Trophoblast cell (in vitro differentiated cells and primary cell): ENCODE data around the gene RAP2B.
"Not testable (repeated sequence)": the region's sequence is repeated elsewhere in the genome, so short reads cannot be mapped to it uniquely, and the experiment has no call there.

Experiments
- DNase-seq, 2 donors: peaks; one replicate each; pipeline ENCODE4 v3.0.0-alpha.2; 2016
- H2AFZ ChIP-seq: 2 replicates; pipeline ENCODE4 v1.6.1; 2013; ENCODE audit warnings: low read length, moderate library complexity, mild to moderate bottlenecking; ENCODE audit not compliant: insufficient read depth, poor library complexity
- H2AK5ac ChIP-seq: 2 replicates; pipeline ENCODE4 v1.6.1; 2013; ENCODE audit warnings: mild to moderate bottlenecking, low read length
- H2BK120ac ChIP-seq: 2 replicates; pipeline ENCODE4 v1.6.1; 2013; ENCODE audit warnings: low read length, mild to moderate bottlenecking, moderate library complexity; ENCODE audit not compliant: insufficient read depth, poor library complexity
- H2BK12ac ChIP-seq: 2 replicates; pipeline ENCODE4 v1.6.1; 2013; ENCODE audit warnings: mild to moderate bottlenecking, low read length, moderate library complexity
- H2BK5ac ChIP-seq: 2 replicates; pipeline ENCODE4 v1.6.1; 2013; ENCODE audit warnings: low read length, low read depth, moderate library complexity, mild to moderate bottlenecking; ENCODE audit not compliant: poor library complexity
- H3K14ac ChIP-seq: 2 replicates; pipeline ENCODE4 v1.6.1; 2013; ENCODE audit warnings: mild to moderate bottlenecking, low read length
- H3K18ac ChIP-seq: 2 replicates; pipeline ENCODE4 v1.6.1; 2013; ENCODE audit warnings: mild to moderate bottlenecking, low read length
- H3K23ac ChIP-seq: 2 replicates; pipeline ENCODE4 v1.6.1; 2013; ENCODE audit warnings: low read length
- H3K27ac ChIP-seq: 2 replicates; pipeline ENCODE4 v1.5.1; 2013; ENCODE audit warnings: low read depth, mild to moderate bottlenecking, inconsistent platforms, low read length, moderate library complexity
- H3K27me3 ChIP-seq: 2 replicates; pipeline ENCODE4 v1.6.1; 2013; ENCODE audit warnings: inconsistent platforms, mild to moderate bottlenecking, low read length, moderate library complexity; ENCODE audit not compliant: insufficient read depth
- H3K36me3 ChIP-seq, 2 experiments: 1 replicate in 1 of 2; 2 replicates in 1 of 2; pipeline ENCODE4 v1.6.1; 2013; ENCODE audit warnings: low read length in 2 of 2, mild to moderate bottlenecking in 2 of 2, moderate library complexity in 1 of 2; ENCODE audit not compliant: insufficient read depth in 2 of 2, control insufficient read depth in 1 of 2
- H3K4ac ChIP-seq: 2 replicates; pipeline ENCODE4 v1.6.1; 2013; ENCODE audit warnings: low read depth, mild to moderate bottlenecking, low read length, moderate library complexity
- H3K4me1 ChIP-seq, 2 experiments: 1 replicate in 1 of 2; 2 replicates in 1 of 2; pipeline ENCODE4 v1.6.1; 2013; ENCODE audit warnings: low read length in 2 of 2, mild to moderate bottlenecking in 2 of 2, moderate library complexity in 1 of 2; ENCODE audit not compliant: insufficient read depth in 2 of 2, control insufficient read depth in 1 of 2
- H3K4me2 ChIP-seq: 2 replicates; pipeline ENCODE4 v1.6.1; 2013; ENCODE audit warnings: inconsistent platforms, mild to moderate bottlenecking, low read length, moderate library complexity
- H3K4me3 ChIP-seq: 2 replicates; pipeline ENCODE4 v1.5.1; 2013; ENCODE audit warnings: mild to moderate bottlenecking, low read depth, low read length, inconsistent platforms
- H3K79me1 ChIP-seq: one replicate; pipeline ENCODE4 v1.6.1; 2013; ENCODE audit warnings: low read length
- H3K79me2 ChIP-seq: 2 replicates; pipeline ENCODE4 v1.6.1; 2013; ENCODE audit warnings: low read length, mild to moderate bottlenecking; ENCODE audit not compliant: control insufficient read depth, insufficient read depth, poor library complexity
- H3K9ac ChIP-seq: 2 replicates; pipeline ENCODE4 v1.6.1; 2013; ENCODE audit warnings: mild to moderate bottlenecking, low read length
- H3K9me3 ChIP-seq: 2 replicates; pipeline ENCODE4 v1.6.1; 2013; ENCODE audit warnings: low read depth, mild to moderate bottlenecking, control low read depth, inconsistent platforms, low read length; ENCODE audit not compliant: insufficient read depth
- H4K12ac ChIP-seq: 2 replicates; pipeline ENCODE4 v1.6.1; 2013; ENCODE audit warnings: low read depth, mild to moderate bottlenecking, low read length, moderate library complexity
- H4K8ac ChIP-seq: 2 replicates; pipeline ENCODE4 v1.6.1; 2013; ENCODE audit warnings: low read depth, mild to moderate bottlenecking, low read length, moderate library complexity
- H4K91ac ChIP-seq: one replicate; pipeline ENCODE4 v1.6.1; 2013; ENCODE audit warnings: low read depth, mild to moderate bottlenecking, low read length, moderate library complexity
- WGBS: extraction: QIAGEN DNeasy Blood & Tissue Kit; methylation state at CpG from one replicate; pipeline ENCODE4 v1.1.7; 2013; ENCODE audit warnings: missing lambda C conversion rate; ENCODE audit not compliant: insufficient read length, insufficient coverage; ENCODE audit errors: extremely low coverage; 5-methylcytosine and 5-hydroxymethylcytosine counted together

RAP2B gene

GRCh38 chr3:153190923-153191322, 28.9 kb downstream of the RAP2B start:
- no peak overlapping the region for H3K4me3 ChIP-seq
- H2AFZ ChIP-seq = no peak overlapping the region
- H3K27me3 ChIP-seq = no peaks in the 10 kb centered on the region
- no peaks in the 10 kb centered on the region for H3K9me3 ChIP-seq
- H2BK12ac ChIP-seq = no peak overlapping the region
- no peak overlapping the region for H4K91ac ChIP-seq
- no peak overlapping the region for H3K4me2 ChIP-seq
- no peak overlapping the region for H3K9ac ChIP-seq
- no peak overlapping the region for H2BK5ac ChIP-seq
- no peak overlapping the region for H3K14ac ChIP-seq
- no peak overlapping the region for H4K8ac ChIP-seq
- H3K4me1 ChIP-seq = no peaks in the 10 kb centered on the region
- H2AK5ac ChIP-seq = no peak overlapping the region
- H3K79me2 ChIP-seq = no peaks in the 10 kb centered on the region
- no peak overlapping the region for H4K12ac ChIP-seq
- no peak overlapping the region for H2BK120ac ChIP-seq
- no peak for DNase-seq
- H3K27ac ChIP-seq = no peak overlapping the region
- H3K36me3 ChIP-seq = no peaks in the 10 kb centered on the region
- WGBS = no CpG with 5 or more reads among the region's 2 CpGs
- H3K4ac ChIP-seq = no peak overlapping the region
- no peaks in the 10 kb centered on the region for H3K79me1 ChIP-seq
- no peak overlapping the region for H3K23ac ChIP-seq
- no peak overlapping the region for H3K18ac ChIP-seq

- no peak overlapping the region for H4K91ac ChIP-seq
- no peaks in the 10 kb centered on the region for H3K79me2 ChIP-seq
- H3K4ac ChIP-seq = no peak overlapping the region
- H3K9ac ChIP-seq = no peak overlapping the region
- H3K27me3 ChIP-seq = no peaks in the 10 kb centered on the region
- H2BK5ac ChIP-seq = no peak overlapping the region
- H3K36me3 ChIP-seq = no peaks in the 10 kb centered on the region
- no peak for DNase-seq
- H4K12ac ChIP-seq = no peak overlapping the region
- H3K18ac ChIP-seq = no peak overlapping the region
- no peak overlapping the region for H4K8ac ChIP-seq
- no peak overlapping the region for H3K14ac ChIP-seq
- no peak overlapping the region for H3K23ac ChIP-seq
- no peak overlapping the region for H2BK120ac ChIP-seq
- H3K79me1 ChIP-seq = no peaks in the 10 kb centered on the region
- H2AFZ ChIP-seq = no peak overlapping the region
- H2AK5ac ChIP-seq = no peak overlapping the region
- no peak overlapping the region for H3K4me3 ChIP-seq
- no peaks in the 10 kb centered on the region for H3K4me1 ChIP-seq
- no peak overlapping the region for H2BK12ac ChIP-seq
- no peak overlapping the region for H3K4me2 ChIP-seq
- H3K27ac ChIP-seq = no peak overlapping the region
- no peaks in the 10 kb centered on the region for H3K9me3 ChIP-seq
These were observed 30.3 kb downstream of the RAP2B start for GRCh38 chr3:153192327-153192726.

GRCh38 chr3:153193786-153194476, 31.9 kb downstream of the RAP2B start:
- not testable (repeated sequence) for H3K27me3 ChIP-seq, H4K91ac ChIP-seq, DNase-seq

GRCh38 chr3:153195349-153195879, 33.4 kb downstream of the RAP2B start:
- H3K23ac ChIP-seq = no peak overlapping the region
- H3K14ac ChIP-seq = no peak overlapping the region
- DNase-seq = no peak
- no peak overlapping the region for H2AK5ac ChIP-seq
- no peak overlapping the region for H2AFZ ChIP-seq
- H3K27ac ChIP-seq = no peak overlapping the region
- H3K4ac ChIP-seq = no peak overlapping the region
- H3K4me1 ChIP-seq = no peaks in the 10 kb centered on the region
- no peaks in the 10 kb centered on the region for H3K9me3 ChIP-seq
- no peak overlapping the region for H3K18ac ChIP-seq
- no peak overlapping the region for H4K8ac ChIP-seq
- no peak overlapping the region for H3K4me2 ChIP-seq
- no peak overlapping the region for H4K91ac ChIP-seq
- no peaks in the 10 kb centered on the region for H3K27me3 ChIP-seq
- H2BK120ac ChIP-seq = no peak overlapping the region
- H3K4me3 ChIP-seq = no peak overlapping the region
- H3K36me3 ChIP-seq = no peaks in the 10 kb centered on the region
- no peaks in the 10 kb centered on the region for H3K79me1 ChIP-seq
- H3K79me2 ChIP-seq = no peaks in the 10 kb centered on the region
- no peak overlapping the region for H2BK5ac ChIP-seq
- H2BK12ac ChIP-seq = no peak overlapping the region
- no CpG with 5 or more reads among the region's 5 CpGs for WGBS
- H3K9ac ChIP-seq = no peak overlapping the region
- no peak overlapping the region for H4K12ac ChIP-seq

More at GRCh38 chr3:153193786-153194476, 31.9 kb downstream of the RAP2B start:
- H2BK120ac ChIP-seq, H2BK5ac ChIP-seq, H3K4me1 ChIP-seq, H3K18ac ChIP-seq, H3K9ac ChIP-seq, H3K36me3 ChIP-seq, H3K9me3 ChIP-seq, H2AFZ ChIP-seq, H3K23ac ChIP-seq, H3K4me2 ChIP-seq, H4K12ac ChIP-seq, H2BK12ac ChIP-seq, H3K27ac ChIP-seq, H3K79me2 ChIP-seq, H4K8ac ChIP-seq, H2AK5ac ChIP-seq, H3K4ac ChIP-seq, H3K4me3 ChIP-seq, H3K14ac ChIP-seq, H3K79me1 ChIP-seq: not testable (repeated sequence)
- WGBS = no CpG with 5 or more reads among the region's 12 CpGs
